T-cell (primary cell): ENCODE data around the gene DNAJC18. TPM values are rescaled to one million over a fixed set of nuclear protein-coding genes. Genes with fewer than 3 reads are reported as not detected.

ENCODE experiments used
- ATAC-seq, 4 experiments: fragments of 200-7000 bp in 3 of 4; fragments of 150-1000 bp in 1 of 4; cut with Tn5 transposase; replicated peaks in 1 of 4; 1 replicate in 3 of 4; 2 replicates in 1 of 4; pipeline ENCODE4 v1.10.0; 2021; ENCODE audit warnings: moderate library complexity in 3 of 4, mild to moderate bottlenecking in 2 of 4, moderate number of reproducible peaks in 1 of 4
- CTCF ChIA-PET, 2 donors: fragments of 300-600 bp; sonication (Branson Sonifier 250); formaldehyde crosslinking; loops; one replicate each; lab custom pipeline; 2022; ENCODE audit warnings: antibody characterized with exemption in 2 of 2; lab: Charles Lee
- POLR2A ChIA-PET, 2 donors: fragments of 300-600 bp; sonication (Branson Sonifier 250); formaldehyde crosslinking; loops; one replicate each; lab custom pipeline; 2022; ENCODE audit warnings: antibody characterized with exemption in 2 of 2; lab: Charles Lee
- DNase-seq, 35 experiments: peaks; one replicate each; pipeline versions ENCODE4 v3.0.0 to v3.0.0-alpha.2; 2013 to 2023
- H3K27ac ChIP-seq: one replicate; pipeline ENCODE4 v1.5.1; 2013; ENCODE audit warnings: low read length
- H3K27me3 ChIP-seq, 2 experiments: replicated peaks in 1 of 2; 1 replicate in 1 of 2; 2 replicates in 1 of 2; pipeline versions ENCODE4 v1.6.1 to v1.7.0; 2013; ENCODE audit warnings: low read length in 1 of 2, mixed read lengths in 1 of 2; ENCODE audit not compliant: control insufficient read depth in 2 of 2, insufficient read depth in 2 of 2; ENCODE audit errors: extremely low read depth in 1 of 2
- H3K36me3 ChIP-seq, 2 donors: 1 replicate in 1 of 2; 2 replicates in 1 of 2; pipeline versions ENCODE4 v1.6.1 to v1.7.0; 2013; ENCODE audit warnings: low read length in 1 of 2; ENCODE audit not compliant: control insufficient read depth in 2 of 2, insufficient read depth in 1 of 2; ENCODE audit errors: extremely low read depth in 1 of 2
- H3K4me1 ChIP-seq, 2 experiments: 1 replicate in 1 of 2; 2 replicates in 1 of 2; pipeline versions ENCODE4 v1.6.1 to v1.7.0; 2013; ENCODE audit warnings: low read length in 2 of 2, mixed read lengths in 1 of 2; ENCODE audit not compliant: insufficient read depth in 2 of 2, control insufficient read depth in 1 of 2; ENCODE audit errors: extremely low read depth in 1 of 2
- H3K4me3 ChIP-seq, 2 donors: 1 replicate in 1 of 2; 2 replicates in 1 of 2; pipeline versions ENCODE4 v1.5.1 to v1.7.0; 2013; ENCODE audit warnings: mild to moderate bottlenecking in 2 of 2, low read length in 1 of 2, moderate library complexity in 1 of 2; ENCODE audit not compliant: control insufficient read depth in 1 of 2; ENCODE audit errors: extremely low read depth in 1 of 2
- H3K9me3 ChIP-seq: 2 replicates; pipeline ENCODE4 v1.7.0; 2013
- H3K27ac Mint-ChIP-seq, 2 donors: one replicate each; pipeline ENCODE4 v1.8.0; 2020 to 2021; ENCODE audit warnings: mild to moderate bottlenecking in 2 of 2, mixed read lengths in 2 of 2
- H3K27me3 Mint-ChIP-seq, 2 donors: one replicate each; pipeline ENCODE4 v1.8.0; 2021 to 2022; ENCODE audit warnings: mixed read lengths in 2 of 2
- H3K36me3 Mint-ChIP-seq: one replicate; pipeline ENCODE4 v1.8.0; 2021; ENCODE audit warnings: mixed read lengths
- H3K4me1 Mint-ChIP-seq, 3 donors: one replicate each; pipeline ENCODE4 v1.8.0; 2020 to 2022; ENCODE audit warnings: mixed read lengths in 3 of 3, mild to moderate bottlenecking in 1 of 3
- H3K4me3 Mint-ChIP-seq, 3 donors: one replicate each; pipeline ENCODE4 v1.8.0; 2020 to 2022; ENCODE audit warnings: mild to moderate bottlenecking in 3 of 3, mixed read lengths in 3 of 3, moderate library complexity in 3 of 3
- H3K9me3 Mint-ChIP-seq, 3 donors: one replicate each; pipeline ENCODE4 v1.8.0; 2020 to 2022; ENCODE audit warnings: mixed read lengths in 3 of 3
- WGBS: methylation state at CpG from one replicate; pipeline ENCODE4 v1.1.5; 2013; ENCODE audit warnings: missing lambda C conversion rate; ENCODE audit not compliant: insufficient coverage; 5-methylcytosine and 5-hydroxymethylcytosine counted together
- total RNA-seq, 35 experiments: library from RNA in 6 of 35; stranded (reverse) in 6 of 35; fragments of 120-200 nt in 1 of 35; gene quantifications; one replicate each; pipeline versions ENCODE4 v1.2.1 to v1.2.4 and lab custom pipeline; 2013 to 2026

DNAJC18 gene
- total RNA-seq, 5 donors from 2014 or later (not counting 1 experiment from before 2014, with no cell fraction given), result 4.7 to 7.2 (median 6.4) TPM

DNA sequence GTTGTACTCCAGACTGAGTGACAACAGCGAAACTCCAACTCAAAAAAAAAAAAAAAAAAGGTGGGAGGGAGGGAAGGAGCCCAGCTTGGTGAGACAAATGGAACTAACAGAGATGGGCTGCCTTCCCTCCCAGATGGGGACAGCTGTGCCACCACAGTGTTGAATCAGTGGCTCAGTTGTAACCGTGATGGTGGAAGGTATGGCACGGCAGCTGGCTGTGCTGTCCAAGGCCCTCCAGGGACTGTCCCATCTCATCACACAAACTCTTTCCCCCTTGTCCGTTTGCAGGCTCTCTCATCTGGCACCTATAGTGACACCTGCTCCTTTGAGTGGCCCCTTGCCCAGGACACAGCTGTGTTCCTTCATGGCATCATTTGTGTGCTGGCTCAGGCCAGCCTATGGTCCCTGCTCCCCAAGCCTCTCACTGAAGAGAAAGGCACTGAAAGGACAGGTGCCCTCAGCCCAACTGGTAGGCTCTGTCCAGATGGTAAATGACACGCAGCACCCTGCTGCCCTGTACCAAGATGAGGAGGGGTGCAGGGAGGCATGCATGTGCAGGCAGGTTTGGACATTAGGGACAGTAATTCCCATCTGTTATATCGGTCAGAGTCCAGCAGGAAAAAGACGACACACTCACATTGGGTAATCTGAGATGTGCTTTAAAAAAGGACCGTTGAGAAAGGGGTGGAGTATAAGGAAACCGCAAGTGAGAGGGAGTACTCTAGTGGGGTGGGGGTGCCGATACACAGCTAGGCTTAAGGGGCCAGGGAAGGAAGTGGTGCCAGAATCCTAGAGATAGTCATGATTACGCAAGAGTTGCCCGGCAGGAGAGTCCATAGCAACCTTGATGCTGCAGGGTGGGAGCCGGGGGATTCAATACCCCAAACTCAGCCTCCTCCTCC, 35.8 kb upstream of the DNAJC18 start:
- Mint-ChIP-seq H3K9me3 (no peaks in the 10 kb centered on the region), H3K27me3 (no peaks in the 10 kb centered on the region), H3K4me1 (peaks cover 78 to 86% (median 79%) of the 10 kb centered on the region in 3 donors), H3K4me3 (peak overlapping the region; percentile 41 to 65 (median 55)), H3K27ac (peak overlapping the region; percentile 93 to 95), H3K36me3 (peaks cover 19% of the 10 kb centered on the region)
- ATAC-seq, result peak; percentile 58 to 68 (median 59)
- no peak overlapping the region for H3K4me3 ChIP-seq
- peak overlapping the region; percentile 61 for H3K27ac ChIP-seq
- POLR2A ChIA-PET, result no interaction called here
- CTCF ChIA-PET, result no interaction called here
- H3K9me3 ChIP-seq, result no peaks in the 10 kb centered on the region
- DNase-seq, result peak in 9 of 35 experiments; percentile 13 to 48 (median 32)
- peaks cover 22 to 97% of the 10 kb centered on the region in 2 experiments for H3K4me1 ChIP-seq
- peaks cover 10 to 50% of the 10 kb centered on the region in 2 donors for H3K36me3 ChIP-seq
- no peaks in the 10 kb centered on the region for H3K27me3 ChIP-seq
- 15% methylated on average over 4 of the region's 13 CpGs for WGBS

DNA sequence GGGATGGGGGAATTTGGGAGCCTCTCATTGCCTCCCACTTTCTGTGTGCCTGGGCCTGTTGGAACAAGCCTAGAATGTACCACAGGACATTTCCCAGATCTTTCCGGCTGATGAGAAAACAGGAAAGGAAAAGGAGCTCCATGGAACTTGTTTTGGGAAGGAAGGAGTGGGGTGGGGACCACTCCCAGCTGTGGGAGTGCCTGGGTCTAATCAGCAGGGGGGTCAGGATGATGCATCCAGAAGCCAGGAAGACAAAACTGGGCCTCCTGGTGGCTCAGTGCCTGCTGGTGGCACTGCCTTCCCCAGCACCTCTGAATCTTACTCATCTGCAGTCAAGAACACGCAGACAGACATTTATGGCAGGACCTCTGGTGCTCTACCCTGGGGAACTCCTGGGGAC, 34.2 kb upstream of the DNAJC18 start:
- Mint-ChIP-seq H3K4me3 (peak overlapping the region in 1 of 3 donors; percentile 84), H3K36me3 (peaks cover 12% of the 10 kb centered on the region), H3K27ac (peak overlapping the region; percentile 88 to 96), H3K27me3 (no peaks in the 10 kb centered on the region), H3K9me3 (no peaks in the 10 kb centered on the region), H3K4me1 (peaks cover 84 to 91% (median 86%) of the 10 kb centered on the region in 3 donors)
- Histone ChIP-seq H3K27ac (peak overlapping the region; percentile 35), H3K27me3 (no peaks in the 10 kb centered on the region), H3K4me1 (peaks cover 35 to 98% of the 10 kb centered on the region in 2 experiments), H3K9me3 (no peaks in the 10 kb centered on the region), H3K4me3 (no peak overlapping the region), H3K36me3 (peaks cover 10 to 36% of the 10 kb centered on the region in 2 donors)
- no peak for ATAC-seq
- CTCF ChIA-PET, result no interaction called here
- DNase-seq, result no peak
- POLR2A ChIA-PET, result interaction anchor here in 1 of 2 donors (0.6 kb wide), 1 partner anchor 189 kb away, joined by 3 read pairs; no protein-coding TSS in a partner anchor
- WGBS, result 100% methylated on average over 1 of the region's 2 CpGs

DNA sequence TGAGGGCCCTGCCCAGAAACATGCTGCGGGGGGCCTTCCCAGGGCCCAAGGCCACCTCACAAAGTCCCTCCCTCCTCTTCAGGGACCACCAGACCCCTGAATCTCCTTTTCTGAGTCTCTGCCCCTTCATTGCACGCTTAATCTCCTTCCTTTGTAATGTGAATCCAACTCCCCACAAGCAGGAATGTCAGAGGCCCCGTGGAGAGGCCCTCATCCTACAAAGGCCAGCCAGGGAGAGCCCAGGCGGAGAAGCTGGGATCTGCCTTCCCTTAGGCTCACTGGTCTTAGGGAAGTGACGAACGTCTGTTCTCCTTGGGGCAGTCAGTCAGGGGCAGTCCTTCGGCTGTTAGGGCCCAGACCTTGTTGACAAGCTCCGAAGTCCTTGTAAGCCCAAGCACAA, 33.8 kb upstream of the DNAJC18 start:
- no peak for ATAC-seq
- Mint-ChIP-seq H3K36me3 (peaks cover 10% of the 10 kb centered on the region), H3K27ac (peak overlapping the region; percentile 88 to 96), H3K27me3 (no peaks in the 10 kb centered on the region), H3K4me1 (peaks cover 84 to 90% (median 85%) of the 10 kb centered on the region in 3 donors), H3K9me3 (no peaks in the 10 kb centered on the region), H3K4me3 (peak overlapping the region in 1 of 3 donors; percentile 84)
- POLR2A ChIA-PET, result interaction anchor here in 1 of 2 donors (0.6 kb wide), 1 partner anchor 167 kb away, joined by 3 read pairs; no protein-coding TSS in a partner anchor
- H3K4me3 ChIP-seq, result no peak overlapping the region
- CTCF ChIA-PET, result no interaction called here
- 97% methylated on average over 5 of the region's 8 CpGs for WGBS
- peaks cover 36 to 97% of the 10 kb centered on the region in 2 experiments for H3K4me1 ChIP-seq
- H3K27me3 ChIP-seq, result no peaks in the 10 kb centered on the region
- peak overlapping the region; percentile 35 for H3K27ac ChIP-seq
- no peaks in the 10 kb centered on the region for H3K9me3 ChIP-seq
- H3K36me3 ChIP-seq, result peaks cover 10 to 31% of the 10 kb centered on the region in 2 donors
- DNase-seq, result no peak

DNA sequence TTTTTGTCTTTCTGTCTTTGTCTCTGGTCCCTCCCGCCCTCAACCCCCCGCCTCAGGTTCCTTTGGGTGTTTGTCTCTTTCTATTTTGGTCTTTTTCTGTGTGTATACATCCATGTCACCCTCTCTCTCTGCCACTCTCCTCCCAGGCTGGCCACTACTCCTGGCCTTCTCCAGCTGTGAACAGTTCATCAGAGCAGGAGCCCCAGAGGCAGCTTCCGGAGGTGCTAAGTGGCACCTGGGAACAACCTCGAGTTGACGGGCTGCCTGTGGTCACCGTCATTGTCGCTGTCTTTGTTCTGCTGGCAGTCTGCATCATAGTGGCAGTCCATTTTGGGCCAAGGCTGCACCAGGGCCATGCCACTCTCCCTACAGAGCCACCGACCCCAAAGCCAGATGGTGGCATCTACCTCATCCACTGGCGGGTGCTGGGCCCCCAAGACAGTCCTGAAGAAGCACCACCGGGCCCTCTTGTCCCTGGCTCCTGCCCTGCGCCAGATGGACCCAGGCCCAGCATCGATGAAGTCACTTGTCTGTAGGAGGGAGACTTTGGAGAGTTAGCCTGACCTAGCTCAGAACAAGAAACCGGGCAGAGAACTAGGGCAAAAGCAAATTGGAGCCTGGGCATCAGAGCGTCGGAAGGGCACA, 33.2 kb upstream of the DNAJC18 start:
- no peak overlapping the region for H3K4me3 ChIP-seq
- H3K4me1 Mint-ChIP-seq, result peaks cover 79 to 85% (median 83%) of the 10 kb centered on the region in 3 donors
- H3K27ac ChIP-seq, result peak overlapping the region; percentile 78
- H3K9me3 ChIP-seq, result no peaks in the 10 kb centered on the region
- H3K36me3 Mint-ChIP-seq, result peaks cover 10% of the 10 kb centered on the region
- H3K4me3 Mint-ChIP-seq, result peak overlapping the region; percentile 37 to 84 (median 84)
- DNase-seq (peak in 2 of 35 experiments; percentile 24 to 40), ATAC-seq (peak in 1 of 4 experiments; percentile 28)
- CTCF ChIA-PET, result no interaction called here
- H3K27me3 Mint-ChIP-seq, result no peaks in the 10 kb centered on the region
- no peaks in the 10 kb centered on the region for H3K27me3 ChIP-seq
- POLR2A ChIA-PET, result interaction anchor here in 1 of 2 donors (0.6 kb wide), 1 partner anchor 168 kb away, joined by 3 read pairs; no protein-coding TSS in a partner anchor
- no peaks in the 10 kb centered on the region for H3K9me3 Mint-ChIP-seq
- peaks cover 36 to 92% of the 10 kb centered on the region in 2 experiments for H3K4me1 ChIP-seq
- 59% methylated on average over 8 of the region's 15 CpGs for WGBS
- H3K27ac Mint-ChIP-seq, result peak overlapping the region; percentile 95 to 96
- H3K36me3 ChIP-seq, result peaks cover 8 to 25% of the 10 kb centered on the region in 2 donors

DNA sequence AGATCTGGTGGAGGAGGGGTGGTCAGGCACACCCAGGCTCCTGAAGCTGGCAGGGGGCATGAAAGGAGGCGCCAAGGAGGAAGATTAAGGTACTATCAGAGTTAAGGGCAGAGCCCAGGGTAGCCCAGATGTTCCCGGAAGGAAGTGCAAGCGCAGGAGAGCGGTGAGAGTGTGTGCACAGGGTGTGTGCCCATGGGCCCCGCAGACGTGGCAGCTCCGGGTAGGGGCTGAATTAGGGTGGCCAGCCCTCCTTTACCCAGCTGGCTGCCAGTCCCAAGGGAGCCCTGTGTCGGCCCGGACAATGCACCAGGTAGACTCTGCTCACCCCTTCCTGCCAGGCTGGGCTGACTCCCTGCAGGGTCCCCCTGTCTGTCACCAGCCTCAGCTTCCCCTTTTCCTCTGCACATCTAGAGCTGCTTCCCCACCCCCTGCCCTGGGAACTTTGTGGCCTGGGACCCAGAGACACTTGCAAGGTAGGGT, 31.5 kb upstream of the DNAJC18 start, which contains the start of gene SMIM33:
TSS of gene SMIM33 (plus strand) at position 184 of the 480 bp plus-strand sequence. CDS start at position 302, 118 bp downstream.
- peak within 1 kb of the TSS; percentile 95 to 96 for H3K27ac Mint-ChIP-seq
- Histone ChIP-seq H3K4me3 (peak within 1 kb of the TSS; percentile 52 to 69), H3K9me3 (no peaks in the 10 kb centered on the region), H3K27ac (peak within 1 kb of the TSS; percentile 78), H3K27me3 (no peaks in the 10 kb centered on the region), H3K36me3 (peaks cover 0 to 12% of the 10 kb centered on the region in 2 donors), H3K4me1 (peaks cover 36 to 77% of the 10 kb centered on the region in 2 experiments)
- H3K9me3 Mint-ChIP-seq, result no peaks in the 10 kb centered on the region
- H3K4me3 Mint-ChIP-seq, result peak within 1 kb of the TSS; percentile 75 to 84 (median 84)
- ChIA-PET POLR2A (interaction anchor here in 1 of 2 donors (0.6 to 1.1 kb wide), 3 partner anchors 8 to 158 kb away, joined by 3 to 5 read pairs (median 3); partner anchors contain the start of gene DNAJC18), CTCF (interaction anchor here (1.1 to 1.4 kb wide), 2 partner anchors 32 to 43 kb away, joined by 4 read pairs; partner anchors contain the start of gene DNAJC18 (in 1 of the 2))
- DNase-seq (peak in 20 of 35 experiments; percentile 16 to 59 (median 33)), ATAC-seq (peak; percentile 72 to 79 (median 78))
- no peaks in the 10 kb centered on the region for H3K27me3 Mint-ChIP-seq
- H3K36me3 Mint-ChIP-seq, result peaks cover 9% of the 10 kb centered on the region
- WGBS, result 5% methylated on average over 7 of the region's 9 CpGs
- peaks cover 74 to 76% (median 76%) of the 10 kb centered on the region in 3 donors for H3K4me1 Mint-ChIP-seq
